Colon (tissue), 2 donors: ENCODE data around the gene SLCO4A1.

Source experiments
- FAIRE-seq: peaks from 2 replicates; lab custom pipeline; 2012; peaks lifted over from hg19 to GRCh38; lab: Jason Lieb, UNC
- donor health status: control.
- donor health status: control.

SLCO4A1 gene

DNA sequence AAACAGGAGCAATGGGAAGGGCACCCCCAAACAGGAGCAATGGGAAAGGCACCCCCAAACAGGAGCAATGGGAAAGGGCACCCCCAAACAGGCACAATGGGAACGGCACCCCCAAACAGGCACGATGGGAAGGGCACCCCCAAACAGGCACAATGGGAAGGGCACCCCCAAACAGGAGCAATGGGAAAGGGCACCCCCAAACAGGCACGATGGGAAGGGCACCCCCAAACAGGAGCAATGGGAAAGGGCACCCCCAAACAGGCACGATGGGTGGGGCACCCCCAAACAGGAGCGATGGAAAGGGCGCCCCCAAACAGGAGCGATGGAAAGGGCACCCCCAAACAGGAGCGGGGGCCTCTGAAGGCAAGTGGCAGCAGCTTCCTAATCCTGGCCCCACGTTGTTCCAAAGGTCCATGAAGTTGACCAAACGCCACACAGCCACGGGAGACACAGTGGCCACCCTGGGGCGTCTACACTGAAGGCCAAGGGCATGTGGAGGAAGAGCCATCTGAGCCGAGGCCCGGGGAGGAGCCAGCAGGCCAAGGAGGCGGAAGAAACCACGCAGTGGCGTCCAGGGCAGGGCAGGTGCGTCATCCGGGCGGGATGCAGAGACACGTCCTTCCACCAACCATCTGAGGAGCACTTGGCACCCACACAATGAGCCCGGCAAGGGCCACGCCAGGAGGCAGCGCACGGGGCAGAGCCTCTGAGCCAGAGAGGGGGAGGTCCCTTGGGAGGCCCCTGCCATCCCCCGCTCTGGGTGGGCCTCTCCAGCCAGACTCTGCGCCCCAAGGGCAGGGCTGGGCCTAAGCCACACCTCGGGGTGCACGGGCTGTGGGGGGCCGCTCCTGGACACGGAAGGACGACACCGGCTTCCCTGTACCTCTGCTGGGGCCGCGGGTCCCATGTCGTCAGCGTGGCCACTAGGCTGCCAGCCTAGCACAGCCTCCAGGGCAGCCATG, 44.8 kb downstream of the SLCO4A1 start:
- FAIRE-seq, result no peak

DNA sequence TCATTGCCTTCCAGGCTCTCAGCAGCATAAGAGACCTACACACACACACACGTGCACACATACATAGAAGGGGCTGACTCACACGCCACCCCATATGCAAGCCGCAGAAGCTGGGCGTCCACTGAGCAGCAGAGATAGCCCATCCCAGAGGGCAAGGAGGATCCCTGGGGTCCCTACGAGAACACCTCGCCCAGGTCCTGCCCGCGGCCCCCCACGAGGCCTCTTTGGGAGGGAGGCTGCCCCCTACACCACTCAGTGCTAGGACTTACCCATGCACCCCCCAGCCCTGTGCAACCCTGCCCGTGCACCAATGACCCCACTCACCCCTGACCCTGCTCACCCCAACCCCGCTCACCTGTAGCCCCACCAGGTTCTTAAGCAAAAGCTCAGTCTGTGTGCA, 45.8 kb downstream of the SLCO4A1 start:
- FAIRE-seq, result no peak

DNA sequence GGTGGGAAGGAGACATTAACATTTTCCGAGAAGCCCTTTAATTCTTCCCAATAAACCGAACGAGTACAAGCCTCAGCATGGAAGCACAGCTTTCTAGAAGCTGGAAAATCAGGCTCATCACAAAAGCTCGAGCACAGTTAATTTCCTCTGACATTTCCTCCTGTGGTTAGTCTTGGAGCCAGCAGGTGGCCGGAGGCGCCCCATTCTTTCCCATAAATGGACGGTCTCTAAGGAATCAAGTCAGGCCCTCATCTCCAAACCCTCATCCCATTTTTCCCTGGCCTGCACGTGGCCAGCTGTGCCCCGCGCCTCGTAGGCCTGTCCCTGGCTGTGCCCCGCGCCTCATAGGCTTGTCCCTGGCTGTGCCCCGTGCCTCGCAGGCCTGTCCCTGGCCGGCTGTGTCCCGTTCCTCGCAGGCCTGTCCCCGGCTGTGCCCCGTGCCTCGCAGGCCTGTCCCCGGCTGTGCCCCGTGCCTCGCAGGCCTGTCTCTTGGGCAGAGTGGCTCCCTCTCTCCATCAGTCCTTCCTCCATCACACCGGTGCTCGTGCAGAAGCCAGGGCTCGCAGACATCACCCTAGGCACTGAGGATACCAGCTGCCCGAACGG, 46.7 kb downstream of the SLCO4A1 start:
- FAIRE-seq, result no peak

DNA sequence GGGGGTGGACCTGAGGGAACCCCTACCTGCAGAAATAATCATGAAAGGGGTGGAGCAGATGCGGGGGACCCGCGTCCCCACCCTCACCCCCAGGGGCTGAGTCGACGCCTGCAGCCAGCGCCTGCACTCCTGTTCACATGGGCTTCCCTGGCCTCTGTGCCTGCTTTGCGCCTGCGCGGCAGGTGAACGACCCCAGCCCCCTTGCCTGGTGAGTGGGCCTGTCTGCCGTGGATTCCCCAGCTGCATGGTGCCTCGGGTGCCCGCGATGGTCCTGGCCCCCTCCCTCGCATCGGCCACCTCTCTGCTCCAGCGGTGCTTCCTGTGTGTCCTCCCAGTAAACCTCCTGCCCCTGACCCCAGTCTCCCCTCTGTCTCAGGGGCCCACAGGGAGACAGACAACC, 47.6 kb downstream of the SLCO4A1 start:
- FAIRE-seq, result no peak

DNA sequence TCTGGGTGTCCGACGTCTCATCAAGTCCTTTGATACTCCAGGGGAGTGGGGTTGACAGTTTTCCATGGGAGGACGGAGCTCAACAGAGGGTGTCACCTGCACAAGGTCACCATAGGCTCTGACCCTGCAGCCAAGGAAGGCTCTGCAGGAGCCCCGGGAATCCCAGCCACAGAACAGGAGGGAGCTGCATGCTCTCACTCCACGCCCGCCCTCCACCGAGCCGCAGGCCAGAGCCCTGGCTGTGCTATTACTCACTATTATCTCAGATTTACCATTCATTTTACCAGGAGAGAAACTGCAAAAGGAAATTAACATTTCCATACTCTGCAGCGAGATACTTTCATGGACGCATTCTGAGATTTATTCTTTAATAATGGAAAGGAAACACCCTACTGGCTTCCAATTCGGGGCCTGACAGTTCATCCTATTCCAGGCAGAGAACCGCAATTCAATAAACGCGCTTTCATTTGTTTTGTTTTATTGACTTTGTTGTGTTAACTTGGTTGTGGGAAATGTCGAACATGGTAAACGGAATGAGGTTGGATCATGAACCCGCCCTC, 48.0 kb downstream of the SLCO4A1 start:
- FAIRE-seq, result no peak

DNA sequence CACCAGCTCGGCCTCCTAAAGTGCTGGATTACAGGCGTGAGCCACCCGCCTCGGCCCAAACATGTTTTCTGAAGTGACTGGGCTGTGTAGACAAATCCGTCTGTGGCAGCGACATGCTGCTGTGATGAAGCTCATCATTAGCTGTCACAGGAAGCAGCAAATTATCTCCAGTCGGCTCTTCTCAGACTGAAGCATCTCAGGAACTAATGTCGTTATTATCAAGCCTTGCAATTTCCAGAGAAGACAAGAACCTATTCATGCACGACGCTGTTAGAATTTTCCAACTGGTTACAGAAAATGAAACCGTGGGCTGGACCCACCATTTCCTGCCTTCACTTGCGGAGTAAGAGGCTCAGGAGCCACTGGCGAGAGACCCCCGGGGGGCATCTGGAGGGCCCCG, 49.2 kb downstream of the SLCO4A1 start:
- FAIRE-seq, result no peak

DNA sequence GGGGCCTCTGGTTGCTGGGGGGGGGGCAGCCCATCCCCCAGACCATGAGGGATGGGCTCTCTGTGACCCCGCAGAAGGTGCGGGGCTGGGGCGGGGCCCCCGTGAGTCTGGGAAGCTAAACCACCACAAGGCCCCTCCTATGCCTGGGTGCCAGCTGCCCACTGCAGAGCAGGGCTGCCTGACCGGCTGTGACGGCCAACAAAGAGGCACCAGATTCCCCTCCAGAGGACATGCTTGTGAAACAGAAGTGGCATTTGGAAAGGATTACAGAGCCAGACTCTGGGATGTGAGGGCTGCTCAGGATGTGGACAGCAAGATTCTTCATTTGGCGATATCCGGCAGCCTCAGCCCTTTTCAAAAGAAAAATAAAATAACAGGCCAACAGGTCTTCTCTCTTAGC, 49.9 kb downstream of the SLCO4A1 start:
- FAIRE-seq, result no peak

DNA sequence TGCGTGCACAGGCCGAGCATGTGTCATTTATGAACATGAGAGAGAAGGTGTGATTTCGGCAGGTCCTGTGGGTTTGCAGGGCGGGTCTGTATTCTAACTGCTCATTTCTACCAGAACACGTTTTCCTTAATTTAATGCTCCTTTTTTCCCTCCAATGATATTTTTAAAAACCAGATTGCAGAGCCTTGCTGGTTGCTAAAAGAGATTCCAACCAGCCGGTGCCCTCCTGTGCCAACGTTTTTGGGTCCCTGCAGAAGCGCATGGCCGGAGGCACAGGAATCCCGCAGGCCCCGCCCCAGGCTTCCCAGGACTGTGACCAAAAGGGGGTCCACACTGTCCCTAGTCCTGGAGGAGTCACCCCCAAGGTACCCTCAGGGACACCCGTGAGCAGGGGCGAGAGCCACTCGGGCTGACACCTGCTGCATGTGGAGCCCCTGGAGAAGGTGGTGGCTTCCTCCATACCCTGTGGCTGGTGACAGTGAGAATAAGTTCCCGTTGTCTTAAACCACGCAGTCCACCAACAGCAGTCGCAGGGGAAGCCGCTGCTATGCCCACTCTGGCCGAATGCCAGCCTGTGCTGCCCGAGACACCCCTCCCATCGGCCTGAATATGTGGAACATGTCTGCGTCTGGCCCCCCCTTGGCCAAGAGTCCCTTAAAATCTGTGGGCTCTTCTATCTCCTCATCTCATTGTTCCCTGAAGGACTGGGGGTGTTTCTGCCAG, 50.7 kb downstream of the SLCO4A1 start:
- FAIRE-seq, result no peak

DNA sequence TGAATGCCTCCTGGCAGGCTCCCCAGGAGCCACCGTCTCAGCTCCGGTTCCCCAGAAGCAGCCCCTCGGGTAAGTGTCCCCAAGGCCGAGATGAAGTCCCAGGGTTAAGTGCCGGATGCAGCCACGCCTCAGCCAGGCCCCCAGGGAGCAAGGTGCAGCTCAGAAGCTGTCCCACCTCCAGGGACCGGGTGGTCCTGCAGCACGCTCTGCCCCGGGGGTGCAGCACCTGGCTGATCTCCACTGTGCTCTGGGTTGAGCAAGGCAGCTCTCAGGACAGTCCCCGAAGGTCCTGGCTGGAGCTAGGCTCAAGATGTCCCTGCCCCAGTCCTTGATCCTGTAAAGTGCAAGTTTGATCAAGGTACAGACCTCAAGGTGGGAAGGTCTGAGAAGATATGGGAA, 51.2 kb downstream of the SLCO4A1 start:
- FAIRE-seq, result no peak

DNA sequence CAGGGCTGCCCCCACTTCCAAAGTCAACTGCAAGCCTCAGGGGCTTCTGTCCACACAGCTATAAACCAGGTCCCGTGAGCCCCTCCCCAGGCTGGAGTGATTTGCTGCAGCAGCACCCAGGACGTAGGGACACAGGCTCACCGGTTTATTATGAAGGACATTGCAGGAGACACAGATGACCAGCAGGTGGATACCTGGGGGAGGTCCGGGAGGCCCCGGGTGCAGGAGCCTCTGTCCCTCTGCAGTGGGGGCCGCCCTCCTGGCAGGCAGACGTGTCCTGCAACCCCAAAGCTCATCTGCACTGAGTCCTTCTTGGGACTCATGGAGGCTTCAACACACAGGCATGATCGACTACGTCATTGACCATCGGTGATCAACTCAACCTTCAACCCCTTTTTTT, 51.8 kb downstream of the SLCO4A1 start:
- no peak for FAIRE-seq

DNA sequence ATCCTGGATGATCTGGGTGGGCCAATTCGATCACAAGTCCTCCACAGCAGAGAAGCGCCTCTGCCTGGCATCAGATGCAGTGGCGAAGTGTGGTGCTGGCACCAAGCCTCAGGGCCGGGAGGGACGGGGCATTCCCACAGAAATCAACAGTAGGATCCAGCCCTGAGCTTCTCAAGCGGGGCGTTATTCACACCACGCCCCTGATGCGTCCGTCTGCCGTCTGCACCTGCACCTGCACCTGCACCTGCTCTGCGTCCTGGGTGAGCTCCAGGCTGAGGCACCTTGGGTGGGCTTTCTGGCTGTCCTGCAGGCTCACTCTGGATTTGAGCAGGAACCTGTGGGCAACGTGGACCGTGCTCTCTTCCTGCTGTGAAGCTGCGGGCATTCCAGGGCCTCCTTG, 52.6 kb downstream of the SLCO4A1 start:
- FAIRE-seq, result no peak

DNA sequence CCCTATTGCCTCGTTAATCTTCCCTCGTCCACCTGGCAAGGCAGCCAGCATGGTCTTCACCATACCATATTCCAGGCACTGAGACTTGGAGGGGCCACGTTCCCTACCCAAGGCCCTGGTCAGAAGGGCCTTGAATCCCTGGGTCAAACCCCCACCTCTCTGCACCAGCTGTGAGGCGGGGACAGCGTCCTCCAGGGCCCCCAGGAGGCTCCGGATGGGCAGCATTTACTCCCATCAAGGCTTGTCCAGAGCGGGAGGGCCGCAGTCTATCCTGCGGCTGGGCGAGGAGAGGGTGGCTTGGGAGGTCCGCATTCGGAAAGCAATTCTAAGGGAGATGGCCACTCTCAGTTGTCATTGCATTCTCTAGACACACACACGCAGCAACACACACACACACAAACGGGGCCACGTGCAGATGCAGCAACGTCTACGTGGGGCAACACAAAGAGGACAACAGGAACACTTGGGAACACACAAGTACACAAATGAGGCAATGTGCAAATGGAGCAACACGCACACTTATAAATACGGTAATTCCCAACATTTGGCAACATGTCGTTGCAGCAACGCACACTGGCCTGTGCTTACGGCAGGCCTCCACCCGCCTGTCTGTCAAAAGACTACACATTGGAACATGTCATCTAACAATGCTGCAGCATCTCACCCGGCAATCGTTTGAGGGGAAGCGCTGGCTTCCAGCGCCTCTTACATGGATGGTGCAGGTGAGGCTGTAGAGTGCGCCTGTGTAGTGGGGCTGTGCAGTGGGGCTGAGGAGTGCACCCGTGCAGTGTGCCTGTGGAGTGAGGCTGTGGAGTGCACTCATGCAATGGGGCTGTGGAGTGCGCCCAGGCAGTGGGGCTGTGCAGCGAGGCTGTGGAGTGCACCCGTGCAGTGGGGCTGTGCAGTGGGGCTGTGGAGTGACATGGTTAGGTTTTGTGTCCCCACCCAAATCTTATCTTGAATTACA, 53.4 kb downstream of the SLCO4A1 start:
- FAIRE-seq, result no peak

DNA sequence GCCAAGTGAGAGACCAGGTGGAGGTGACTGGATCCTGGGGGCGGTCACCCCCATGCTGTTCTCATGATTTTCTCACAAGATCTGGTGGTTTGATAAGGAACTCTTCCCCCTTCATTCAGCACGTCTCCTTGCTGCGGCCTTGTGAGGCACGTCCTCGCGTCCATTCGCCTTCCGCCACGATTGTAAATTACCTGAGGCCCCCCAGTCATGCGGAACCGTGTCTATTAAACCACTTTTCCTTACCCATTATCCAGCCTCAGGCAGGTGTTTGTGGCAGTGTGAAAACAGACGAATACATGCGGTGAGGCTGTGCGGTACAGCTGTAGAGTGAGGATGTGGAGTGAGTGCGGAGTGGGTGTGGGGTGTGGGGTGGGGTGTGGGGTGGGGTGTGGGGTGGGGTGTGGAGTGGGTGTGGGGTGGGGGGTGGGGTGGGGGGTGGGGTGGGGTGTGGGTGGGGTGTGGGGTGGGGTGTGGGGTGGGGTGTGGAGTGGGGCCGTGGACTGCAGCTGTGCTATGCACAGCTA, 54.2 kb downstream of the SLCO4A1 start:
- FAIRE-seq, result no peak

DNA sequence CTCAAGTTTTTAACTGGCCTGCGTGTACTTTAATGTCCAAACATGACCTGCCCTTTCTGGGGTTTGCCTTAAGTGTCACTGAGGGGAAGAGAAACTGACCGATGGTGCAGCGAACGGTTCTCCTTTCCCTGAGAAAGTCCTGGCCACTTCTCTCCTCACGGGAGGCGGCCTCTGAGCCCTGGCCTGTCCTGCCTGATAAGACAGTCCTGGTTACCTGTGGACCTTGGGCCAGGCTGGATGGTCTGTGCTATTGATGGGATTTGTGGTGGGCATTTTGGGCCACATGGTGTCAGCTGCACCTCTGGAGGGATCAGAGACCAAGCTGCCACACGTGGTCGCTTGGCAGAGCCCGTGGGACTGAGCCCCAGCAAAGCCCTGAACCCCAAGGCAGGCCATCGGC, 54.7 kb downstream of the SLCO4A1 start:
- FAIRE-seq, result no peak

DNA sequence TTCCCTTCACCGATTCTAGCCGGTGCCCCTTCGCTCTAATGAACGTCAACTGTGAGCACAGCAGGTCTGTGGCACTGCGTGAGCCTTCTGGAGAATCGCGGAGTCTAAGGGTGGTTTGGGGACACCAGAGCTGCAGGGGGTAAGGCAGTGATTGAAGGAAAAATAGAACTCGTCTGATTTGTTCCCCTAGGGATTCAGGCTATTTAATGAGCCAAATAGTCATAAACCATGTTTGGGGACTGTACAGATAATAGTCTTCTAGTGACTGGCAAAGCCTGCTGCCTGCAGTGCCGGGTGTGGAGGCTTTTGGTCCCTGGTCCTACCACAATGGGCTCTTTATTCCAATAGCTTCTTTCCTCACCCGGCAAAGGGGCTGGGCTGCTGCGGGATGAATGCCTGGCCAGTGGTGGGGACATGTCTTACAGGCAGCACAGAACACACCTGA, 55.2 kb downstream of the SLCO4A1 start:
- no peak for FAIRE-seq

DNA sequence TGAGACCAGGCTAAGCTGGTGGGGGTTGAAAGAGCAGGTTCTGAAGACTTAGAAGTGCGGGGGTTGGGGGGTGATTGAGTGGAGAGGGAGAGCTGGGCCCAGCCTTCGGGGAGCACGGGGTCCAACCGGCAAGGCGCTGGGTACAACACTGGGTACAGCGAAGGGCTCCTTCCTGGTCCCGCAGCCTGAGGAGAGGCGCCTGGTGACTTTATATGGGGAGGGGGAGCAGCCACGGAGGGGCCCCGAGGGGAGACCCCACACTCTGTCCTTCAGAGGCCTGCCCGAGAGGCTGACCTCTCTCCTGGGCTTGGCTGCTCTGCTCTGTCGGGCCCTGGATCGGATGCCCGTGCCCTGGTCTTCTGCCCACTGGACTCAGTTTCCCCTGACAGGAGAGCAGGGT, 55.9 kb downstream of the SLCO4A1 start:
- FAIRE-seq, result no peak

DNA sequence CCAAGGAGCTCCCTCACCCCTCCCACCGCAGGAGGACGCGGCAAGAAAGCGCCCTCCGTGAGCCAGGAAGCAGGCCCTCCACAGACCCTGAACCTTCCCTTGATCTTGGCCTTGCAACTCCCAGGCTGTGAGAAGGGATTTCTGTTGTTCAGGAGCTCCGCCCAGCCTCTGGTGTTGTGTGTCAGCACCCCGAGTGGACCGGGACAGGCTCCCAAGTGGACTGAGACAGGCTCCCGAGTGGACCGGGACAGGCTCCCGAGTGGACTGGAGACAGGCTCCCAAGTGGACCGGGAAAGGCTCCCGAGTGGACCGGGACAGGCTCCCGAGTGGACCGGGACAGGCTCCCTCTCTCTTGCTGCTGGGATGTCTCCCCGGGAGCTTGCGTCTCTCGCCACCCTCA, 57.0 kb downstream of the SLCO4A1 start:
- FAIRE-seq, result no peak

DNA sequence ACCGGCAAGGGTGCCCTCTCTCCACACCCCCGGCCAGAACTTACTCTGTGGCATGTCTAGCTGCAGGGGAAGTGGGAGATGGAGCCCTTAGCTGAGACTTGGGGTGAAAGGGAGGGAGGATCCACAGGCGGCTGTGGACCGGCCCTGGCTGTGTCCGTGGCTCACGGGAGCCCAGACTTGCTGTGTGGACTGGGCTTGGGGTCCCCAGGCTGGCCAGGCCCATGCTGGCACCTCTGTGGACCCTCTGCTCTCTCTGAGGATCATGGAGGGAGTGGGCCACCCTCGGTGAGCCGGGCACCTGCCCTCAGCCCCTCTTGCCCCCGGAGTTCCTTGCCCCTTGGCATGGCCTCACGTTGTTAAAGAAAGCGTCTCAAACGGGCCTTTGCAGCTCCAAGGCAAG, 57.4 kb downstream of the SLCO4A1 start:
- no peak for FAIRE-seq

DNA sequence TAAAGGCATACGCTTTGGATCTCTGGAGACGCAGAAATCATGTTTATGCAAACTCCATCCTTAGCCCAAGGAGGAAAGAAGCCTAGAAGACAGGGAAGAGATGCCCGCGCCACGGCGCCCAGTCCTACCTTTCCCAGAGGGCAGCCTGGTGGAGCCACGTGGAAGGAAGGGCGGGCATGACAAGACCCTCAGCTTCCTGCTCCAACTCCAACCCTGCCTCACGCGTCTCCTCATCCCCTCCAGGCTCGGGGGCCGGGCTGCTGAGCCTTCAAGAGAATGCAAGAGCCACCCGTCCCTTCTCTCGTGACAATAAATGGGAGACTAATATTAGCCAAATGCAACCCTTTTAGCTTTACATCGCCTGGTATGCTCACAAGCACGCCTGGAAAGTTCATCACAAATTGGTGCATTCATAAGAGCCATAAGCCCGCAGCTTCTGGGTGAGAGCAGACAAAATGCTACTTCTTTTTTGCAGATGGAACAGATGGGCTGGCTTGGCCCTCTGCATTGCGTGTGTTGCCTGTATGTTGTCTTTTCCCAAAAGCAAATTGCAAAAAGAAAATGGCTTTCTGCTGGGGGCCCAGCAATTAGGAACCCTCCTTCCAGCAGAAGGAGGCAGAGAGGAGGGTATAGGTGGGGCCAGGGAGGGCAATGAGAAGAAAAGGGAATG, 58.1 kb downstream of the SLCO4A1 start:
- no peak for FAIRE-seq

DNA sequence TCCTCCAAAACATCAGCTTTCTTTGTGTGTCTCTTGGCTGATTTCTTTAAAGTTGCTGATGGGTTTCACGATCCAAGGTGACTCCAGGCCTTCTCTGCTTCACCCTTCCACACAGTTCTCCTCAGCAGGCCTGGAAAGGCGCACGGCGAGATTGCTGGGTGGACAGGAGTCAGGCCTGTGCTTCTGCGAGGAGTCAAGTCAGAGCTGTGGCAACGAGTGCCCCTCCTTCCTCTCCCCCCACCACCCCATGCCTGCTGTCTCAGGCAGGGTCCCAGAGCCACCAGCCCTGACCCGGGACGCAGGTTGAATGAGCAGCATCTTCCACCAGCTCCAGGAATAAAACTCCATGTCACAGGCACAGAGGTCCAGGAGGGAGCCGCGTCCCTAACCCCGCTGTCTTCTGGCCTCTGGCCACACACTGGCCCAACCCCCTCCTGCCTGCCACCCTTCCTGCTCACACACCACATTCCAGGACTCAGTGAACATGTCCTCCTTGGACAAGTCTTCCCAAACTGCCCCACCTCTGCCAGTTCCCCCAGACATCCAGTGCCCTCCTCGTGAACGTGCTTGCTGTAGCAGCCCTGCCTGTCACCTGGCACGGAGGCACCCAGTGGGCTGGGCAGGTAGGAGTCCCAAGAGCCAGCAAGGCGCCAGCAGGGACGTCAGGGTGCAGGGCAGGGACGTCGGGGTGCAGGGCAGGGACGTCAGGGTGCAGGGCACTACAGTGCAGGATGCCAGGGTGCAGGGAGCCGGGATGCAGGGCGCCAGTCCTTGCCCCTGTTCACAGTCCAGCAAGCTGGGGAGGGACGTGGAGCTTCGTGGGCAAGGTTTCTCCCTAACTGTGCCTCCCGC, 59.1 kb downstream of the SLCO4A1 start:
- no peak for FAIRE-seq
